GM18505 (cell line): ENCODE results near the gene CDX4.
"Not testable (repeated sequence)": the region's sequence is repeated elsewhere in the genome, so short reads cannot be mapped to it uniquely, and the experiment has no call there.

Experiments
- ATAC-seq: cut with Tn5 transposase; IDR thresholded peaks from one replicate; pipeline ENCODE4 v1.9.1; 2021; ENCODE audit not compliant: unreplicated experiment
- POLR2A ChIP-seq: IDR thresholded peaks from 4 replicates; pipeline ENCODE4 v1.6.1; 2011; ENCODE audit warnings: borderline replicate concordance; ENCODE audit not compliant: insufficient read depth, insufficient read length; ENCODE audit errors: extremely low read depth

Gene CDX4

GRCh38 chrX:73446831-73447230 lies at the start of gene CDX4:
TSS of gene CDX4 (plus strand) at chrX:73447053. CDS start at chrX:73447254, 201 bp downstream.
- ATAC-seq = no peak
- no peak for TF ChIP-seq POLR2A

- ATAC-seq = no peak
- TF ChIP-seq POLR2A = no peak
Observed at GRCh38 chrX:73398185-73398914, 48.5 kb upstream of the CDX4 start.

- TF ChIP-seq POLR2A = no peak
- ATAC-seq = no peak
Observed at GRCh38 chrX:73400136-73400748, 46.6 kb upstream of the CDX4 start.

GRCh38 chrX:73401591-73402266 lies 45.1 kb upstream of the CDX4 start:
- no peak for TF ChIP-seq POLR2A
- no peak for ATAC-seq

GRCh38 chrX:73412930-73413329 lies 33.9 kb upstream of the CDX4 start:
- no peak for TF ChIP-seq POLR2A
- ATAC-seq = no peak

- no peak for ATAC-seq
- no peak for TF ChIP-seq POLR2A
Observed at GRCh38 chrX:73447311-73447794, 500 bp downstream of the CDX4 start.

- no peak for TF ChIP-seq POLR2A
- ATAC-seq = no peak
Observed at GRCh38 chrX:73448379-73448778, 1.5 kb downstream of the CDX4 start.

GRCh38 chrX:73455171-73455570 lies 8.3 kb downstream of the CDX4 start:
- ATAC-seq = no peak
- no peak for TF ChIP-seq POLR2A

GRCh38 chrX:73457306-73457705 lies 10.5 kb downstream of the CDX4 start:
- TF ChIP-seq POLR2A = no peak
- ATAC-seq = no peak

GRCh38 chrX:73468376-73468775 lies 21.5 kb downstream of the CDX4 start:
- no peak for ATAC-seq
- TF ChIP-seq POLR2A = no peak

GRCh38 chrX:73478961-73479360 lies 32.1 kb downstream of the CDX4 start:
- ATAC-seq = no peak
- no peak for TF ChIP-seq POLR2A

GRCh38 chrX:73481521-73481920 lies 34.7 kb downstream of the CDX4 start:
- ATAC-seq = no peak
- no peak for TF ChIP-seq POLR2A

- no peak for ATAC-seq
- TF ChIP-seq POLR2A = no peak
Observed at GRCh38 chrX:73490661-73491060, 43.8 kb downstream of the CDX4 start.

- not testable (repeated sequence) for ATAC-seq
Observed at GRCh38 chrX:73492178-73492577, 45.3 kb downstream of the CDX4 start.
